Stimulated activated CD4-positive, alpha-beta T cell treated with anti-CD3 and anti-CD28 coated beads, Interleukin-1b, Interleukin-23, amount 100 ng/mL, for 24 hours (primary cell): Measurements from ENCODE around the gene PHLDB1.
A peak's percentile ranks its signal among the peaks of the same experiment; 100 is the strongest.
"Not testable (repeated sequence)": the region's sequence is repeated elsewhere in the genome, so short reads cannot be mapped to it uniquely, and the experiment has no call there.

Experiments
- DNase-seq, 4 experiments: peaks; one replicate each; pipeline ENCODE4 v3.0.0-alpha.2; 2020; ENCODE audit warnings: low read depth in 4 of 4, low spot score in 1 of 4

The PHLDB1 gene

DNA sequence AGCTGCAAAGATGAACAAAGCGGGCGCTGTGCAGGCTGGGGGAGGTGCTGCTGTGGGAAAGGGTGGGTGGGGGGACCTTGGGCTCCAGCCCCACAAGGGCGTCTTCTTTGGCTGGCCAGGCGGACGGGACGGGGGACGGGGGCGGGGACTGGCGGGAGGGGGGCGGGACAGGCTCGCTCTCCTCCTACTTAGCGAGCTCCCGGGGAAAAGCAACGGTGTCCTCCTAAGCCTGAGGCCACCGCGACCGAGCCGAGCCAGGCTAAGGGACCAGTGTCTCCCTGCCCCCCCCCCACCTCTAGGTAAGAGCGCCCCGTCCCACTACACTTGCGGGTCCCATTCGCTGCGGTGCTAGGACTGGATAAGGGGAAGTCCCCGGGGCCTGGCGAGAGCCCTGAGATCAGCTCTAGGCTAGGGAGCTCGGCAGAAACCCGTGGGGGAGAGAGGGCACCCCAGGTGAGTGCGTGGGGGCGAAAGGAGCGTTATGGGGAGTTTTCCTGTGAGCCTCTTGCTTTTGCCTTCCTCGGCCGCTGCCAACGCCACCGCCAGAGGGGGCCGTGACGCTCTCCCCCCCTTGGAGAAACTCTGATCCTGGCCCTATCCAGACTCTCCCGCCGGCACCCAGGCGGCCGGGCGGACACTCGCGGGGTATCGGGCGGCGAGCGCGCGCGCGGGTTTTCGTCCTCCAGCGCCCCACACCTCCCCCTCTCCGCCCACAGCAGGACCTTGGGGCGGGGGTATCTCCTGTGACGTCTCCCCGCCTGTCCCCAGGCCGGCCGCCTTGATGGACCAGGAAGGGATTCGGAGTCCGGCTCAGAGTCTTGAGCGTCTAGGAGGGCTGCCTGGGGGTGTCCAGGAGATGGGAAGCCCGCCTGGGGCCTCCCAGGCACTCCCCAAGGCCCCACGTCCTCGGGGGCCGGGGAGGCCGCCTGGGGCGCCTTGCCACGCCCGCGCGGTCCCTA is at the start of gene PHLDB1:
TSS of gene PHLDB1 (plus strand) at position 215 of the 959 bp plus-strand sequence. CDS start 6,222 bp downstream, outside the sequence.
- peak in 2 of 4 experiments; percentile 6 to 36 for DNase-seq

DNA sequence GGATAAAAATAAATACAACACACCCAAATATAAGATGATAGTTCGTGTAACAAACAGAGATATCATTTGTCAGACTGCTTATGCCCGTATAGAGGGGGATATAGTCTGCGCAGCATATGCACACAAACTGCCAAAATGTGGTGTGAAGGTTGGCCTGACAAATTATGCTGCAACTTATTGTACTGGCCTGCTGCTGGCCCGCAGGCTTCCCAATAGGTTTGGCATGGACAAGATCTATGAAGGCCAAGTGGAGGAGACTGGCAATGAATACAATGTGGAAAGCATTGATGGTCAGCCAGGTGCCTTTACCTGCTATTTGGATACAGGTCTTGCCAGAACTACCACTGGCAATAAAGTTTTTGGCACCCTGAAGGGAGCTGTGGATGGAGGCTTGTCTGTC is 46.6 kb upstream of the PHLDB1 start:
- DNase-seq, result no peak

DNA sequence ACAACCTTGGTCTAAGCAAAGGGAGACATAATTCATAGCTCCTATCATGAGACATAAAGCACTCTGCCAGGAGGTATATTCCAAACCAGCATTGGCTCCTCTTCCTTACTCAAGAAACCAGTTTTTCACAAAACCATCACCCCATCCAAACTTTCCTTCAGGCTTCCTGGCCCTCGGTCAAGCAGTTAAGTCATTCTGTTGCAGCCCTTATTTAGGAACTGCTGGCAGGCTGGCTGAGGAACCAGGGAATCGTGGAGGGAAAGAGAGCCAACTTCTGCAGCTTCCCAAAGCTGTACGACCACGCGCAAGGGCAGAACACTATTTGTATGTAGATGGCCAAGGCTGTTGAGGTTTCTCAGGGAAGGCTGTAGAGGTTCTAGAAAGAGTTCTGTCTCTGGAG is 42.4 kb upstream of the PHLDB1 start:
- no peak for DNase-seq

DNA sequence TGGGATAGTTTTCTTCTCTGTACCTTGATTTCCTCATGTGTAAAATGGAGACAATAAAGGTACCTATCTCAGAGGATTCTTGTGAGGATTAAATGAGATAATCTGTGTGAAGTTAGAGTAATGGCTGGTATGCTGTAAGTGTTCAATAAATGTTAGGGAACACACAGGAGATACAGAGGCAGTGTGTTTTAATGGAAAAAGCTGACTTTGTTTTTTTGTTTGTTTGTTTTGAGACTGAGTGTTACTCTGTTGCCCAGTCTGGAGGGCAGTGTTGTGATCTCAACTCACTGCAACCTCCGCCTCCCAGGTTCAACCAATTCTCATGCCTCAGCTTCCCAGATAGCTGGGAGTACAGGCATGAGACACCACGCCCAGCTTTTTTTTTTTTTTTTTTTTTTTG is 37.7 kb upstream of the PHLDB1 start:
- no peak for DNase-seq

DNA sequence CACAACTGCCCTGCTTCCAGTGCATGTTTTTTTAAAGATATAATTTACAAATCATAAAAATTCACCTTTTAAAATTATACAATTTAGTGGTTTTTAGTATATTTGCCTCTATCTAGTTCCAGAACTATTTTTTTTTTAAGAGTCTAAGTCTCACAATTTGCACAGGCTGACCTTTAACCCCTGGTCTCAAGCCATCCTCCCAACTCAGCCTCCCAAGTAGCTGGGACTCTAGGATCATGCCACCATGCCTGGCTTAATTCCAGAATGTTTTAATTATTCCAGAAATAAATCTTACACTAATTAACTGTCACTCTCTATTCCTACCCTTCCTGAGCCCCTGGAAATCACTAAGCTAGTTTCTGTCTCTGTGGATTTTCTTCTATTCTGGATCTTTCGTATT is 36.6 kb upstream of the PHLDB1 start:
- no peak for DNase-seq

DNA sequence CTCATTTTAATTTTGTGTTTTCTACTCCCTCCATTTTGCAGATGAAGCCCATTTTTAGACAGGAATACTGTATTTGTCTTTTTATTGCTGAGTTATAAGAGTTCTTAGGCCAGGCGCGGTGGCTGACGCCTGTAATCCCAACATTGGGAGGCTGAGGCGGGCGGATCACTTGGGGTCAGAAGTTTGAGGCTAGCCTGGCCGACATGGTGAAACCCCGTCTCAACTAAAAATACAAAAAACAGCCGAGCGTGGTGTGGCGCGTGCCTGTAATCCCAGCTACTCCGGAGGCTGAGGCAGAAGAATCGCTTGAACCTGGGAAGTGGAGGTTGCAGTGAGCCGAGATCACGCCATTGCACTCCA is 35.7 kb upstream of the PHLDB1 start:
- DNase-seq, result not testable (repeated sequence)

DNA sequence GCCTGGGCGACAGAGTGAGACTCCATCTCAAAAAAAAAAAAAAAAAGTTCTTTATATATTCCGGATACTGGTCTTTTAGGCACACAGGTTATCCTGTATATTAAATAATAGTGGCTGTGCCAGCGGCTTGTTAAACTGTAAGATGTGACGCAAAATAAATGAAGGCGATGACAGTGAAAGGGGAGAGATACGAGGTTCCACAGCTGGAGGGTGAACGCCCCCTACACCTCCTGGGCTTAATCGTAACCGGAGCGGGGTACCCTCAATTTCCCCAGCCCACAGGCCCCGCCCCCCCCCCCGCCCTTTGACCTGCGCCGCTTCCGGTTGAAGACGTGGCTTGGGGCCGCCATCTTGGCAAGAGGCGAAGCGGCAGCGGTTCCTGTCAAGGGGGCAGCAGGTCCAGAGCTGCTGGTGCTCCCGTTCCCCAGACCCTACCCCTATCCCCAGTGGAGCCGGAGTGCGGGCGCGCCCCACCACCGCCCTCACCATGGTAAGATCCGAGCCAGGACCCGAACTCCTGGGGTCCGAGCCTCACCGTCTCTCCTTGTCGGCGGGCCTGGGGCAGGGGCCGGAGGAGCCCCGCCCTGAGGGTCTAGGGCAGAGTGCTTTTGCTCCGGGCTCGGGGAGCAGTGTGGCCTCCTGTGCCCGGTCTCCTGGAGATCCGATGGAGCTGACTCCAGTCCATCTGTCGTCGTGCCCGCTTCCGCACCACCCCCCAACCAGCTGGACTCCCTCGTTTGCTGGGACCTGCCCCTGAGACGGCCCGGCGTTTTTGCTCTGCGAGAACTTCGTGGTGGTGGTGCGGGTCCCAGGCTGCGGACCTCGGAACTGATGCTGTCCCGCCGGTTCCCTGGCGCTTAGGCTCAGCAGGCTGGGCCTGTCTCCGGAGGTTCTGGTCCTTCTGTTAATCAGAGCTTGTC is 35.1 kb upstream of the PHLDB1 start, which contains the start of gene ARCN1:
TSS of gene ARCN1 (plus strand) at position 349 of the 920 bp plus-strand sequence. CDS start at position 488, 139 bp downstream.
- DNase-seq, result peak; percentile 49 to 68 (median 57)

DNA sequence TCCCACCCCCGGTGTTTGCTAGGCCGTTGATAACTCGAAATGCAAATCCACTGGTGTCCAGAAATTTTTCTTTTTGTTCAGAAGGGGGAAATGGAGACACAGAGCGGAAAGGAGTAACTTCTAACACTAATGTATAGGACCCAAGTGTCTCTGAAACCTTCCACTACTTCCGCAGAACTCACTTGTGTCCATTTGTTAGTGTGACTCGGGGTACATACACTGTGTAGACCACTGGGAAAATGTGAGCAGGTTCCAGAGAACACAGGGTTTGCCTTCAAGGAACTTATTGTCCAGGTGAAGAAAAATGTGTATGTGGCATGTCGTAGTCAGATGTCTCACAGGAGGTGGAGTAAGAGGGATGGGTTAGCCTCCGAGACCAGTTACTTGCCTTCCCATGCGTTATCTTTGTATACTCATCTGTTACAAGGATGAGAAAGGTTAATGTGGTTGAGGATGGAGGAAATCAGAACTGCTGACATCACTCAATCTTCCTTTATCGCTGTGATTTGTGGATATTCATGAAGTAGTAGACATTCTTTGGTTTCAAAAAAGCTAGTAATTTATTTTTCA is 34.3 kb upstream of the PHLDB1 start:
- peak in 1 of 4 experiments; percentile 22 for DNase-seq

DNA sequence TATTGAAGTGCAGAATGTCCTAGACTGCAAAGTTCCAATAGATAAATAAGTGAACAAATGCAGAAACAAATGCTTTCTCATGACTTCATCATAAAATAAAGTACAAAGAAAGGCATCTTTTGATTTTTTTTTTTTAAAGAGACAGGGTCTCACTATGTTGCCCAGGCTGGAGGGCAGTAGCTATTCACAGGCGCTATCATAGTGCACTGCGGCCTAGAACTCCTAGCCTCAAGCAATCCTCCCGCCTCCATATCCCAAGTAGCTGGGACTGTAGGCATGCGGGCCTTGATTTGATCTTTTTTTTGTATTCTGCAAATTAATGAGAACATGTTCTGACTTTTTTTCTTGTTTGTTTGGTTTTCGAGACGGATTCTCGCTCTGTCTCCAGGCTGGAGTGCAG is 32.8 kb upstream of the PHLDB1 start:
- DNase-seq, result no peak

DNA sequence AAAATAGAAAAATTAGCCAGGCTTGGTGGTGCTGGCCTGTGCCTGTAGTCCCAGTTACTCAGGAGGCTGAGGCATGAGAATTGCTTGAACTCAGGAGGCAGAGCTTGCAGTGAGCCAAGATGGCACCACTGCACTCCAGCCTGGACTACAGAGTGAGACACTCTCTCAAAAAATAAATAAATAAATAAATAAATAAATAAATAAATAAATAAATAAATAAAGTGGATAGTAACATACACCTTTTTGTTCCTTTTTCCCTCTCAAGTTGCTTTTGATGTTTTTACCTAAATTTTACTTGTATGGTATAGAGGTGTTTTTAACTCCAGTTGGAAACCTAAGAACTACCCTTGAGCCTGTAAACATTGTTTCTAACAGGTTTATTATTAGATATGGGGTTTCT is 29.4 kb upstream of the PHLDB1 start:
- not testable (repeated sequence) for DNase-seq

DNA sequence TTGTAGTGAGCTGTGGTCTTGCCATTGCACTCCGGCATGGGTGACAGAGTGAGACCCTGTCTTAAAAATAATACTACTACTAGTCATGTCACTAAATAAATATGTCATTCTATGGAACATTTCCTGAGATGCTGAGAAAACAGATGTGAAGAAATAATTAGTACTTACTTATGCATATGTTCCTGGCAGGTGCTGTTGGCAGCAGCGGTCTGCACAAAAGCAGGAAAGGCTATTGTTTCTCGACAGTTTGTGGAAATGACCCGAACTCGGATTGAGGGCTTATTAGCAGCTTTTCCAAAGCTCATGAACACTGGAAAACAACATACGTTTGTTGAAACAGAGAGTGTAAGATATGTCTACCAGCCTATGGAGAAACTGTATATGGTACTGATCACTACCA is 26.4 kb upstream of the PHLDB1 start:
- no peak for DNase-seq

DNA sequence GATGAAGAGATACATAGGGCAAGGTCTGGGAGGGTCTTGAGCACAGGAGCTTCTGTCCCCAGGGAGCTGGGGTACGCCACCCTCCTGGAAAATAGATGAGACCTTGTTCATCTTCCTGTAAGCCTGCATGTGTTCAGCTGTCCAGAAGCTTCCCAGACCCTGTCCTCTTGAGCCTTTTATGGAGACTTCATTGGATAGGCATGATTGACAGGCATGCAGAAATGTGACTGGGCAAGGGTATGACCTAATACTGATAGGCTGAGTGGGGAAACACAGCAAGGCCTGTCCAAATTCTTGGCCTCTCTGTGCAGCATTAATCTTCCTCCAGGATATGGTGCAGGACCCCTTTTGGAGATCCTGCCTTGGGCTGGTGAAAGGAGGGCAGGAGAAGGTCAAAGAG is 19.5 kb upstream of the PHLDB1 start:
- DNase-seq, result no peak

DNA sequence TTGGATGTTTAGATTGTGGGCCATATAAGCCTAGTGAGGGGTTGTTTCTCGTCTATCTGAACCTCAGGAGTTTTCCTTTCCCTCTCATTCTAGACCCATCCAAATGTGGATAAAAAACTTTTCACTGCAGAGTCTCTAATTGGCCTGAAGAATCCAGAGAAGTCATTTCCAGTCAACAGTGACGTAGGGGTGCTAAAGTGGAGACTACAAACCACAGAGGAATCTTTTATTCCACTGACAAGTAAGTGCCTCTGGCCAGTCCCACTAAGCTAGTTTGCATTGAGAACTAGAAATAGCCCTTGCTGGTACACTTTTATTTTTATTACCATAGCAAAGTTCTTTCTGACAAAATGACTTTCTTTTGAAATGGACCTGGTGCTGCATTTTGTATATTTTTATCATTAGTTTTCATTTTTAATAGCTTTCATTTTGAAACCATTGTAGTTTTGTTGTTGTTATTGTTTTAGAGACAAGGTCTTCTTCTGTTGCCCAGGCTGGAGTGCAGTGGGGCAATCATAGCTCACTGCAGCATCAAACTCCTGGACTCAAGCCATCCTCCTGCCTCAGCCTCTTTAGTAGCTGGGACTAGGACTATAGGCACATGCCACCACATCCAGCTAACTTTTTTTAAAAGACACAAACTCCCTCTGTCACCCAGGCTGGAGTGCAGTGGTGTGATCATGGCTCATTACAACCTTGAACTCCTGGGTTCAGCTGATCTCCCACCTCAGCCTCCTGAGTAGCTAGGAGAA is 14.6 kb upstream of the PHLDB1 start:
- DNase-seq, result no peak

DNA sequence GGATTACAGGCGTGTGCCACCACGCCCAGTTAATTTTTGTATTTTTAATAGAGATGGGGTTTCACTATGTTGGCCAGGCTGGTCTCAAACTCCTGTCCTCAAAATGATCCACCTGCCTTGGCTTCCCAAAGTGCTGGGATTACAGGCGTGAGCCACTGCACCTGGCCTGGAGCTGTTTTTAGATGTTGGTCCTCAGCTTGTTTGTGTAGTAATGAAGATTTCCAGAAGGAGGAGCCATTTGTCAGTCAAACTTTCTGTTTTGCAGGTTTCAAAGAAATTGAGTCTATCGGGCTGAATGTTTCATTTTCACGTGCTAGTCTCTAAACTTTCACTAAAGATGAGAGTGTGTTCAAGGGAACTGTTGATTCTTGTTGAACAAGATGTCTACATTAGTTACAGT is 12.4 kb upstream of the PHLDB1 start:
- DNase-seq, result not testable (repeated sequence)

DNA sequence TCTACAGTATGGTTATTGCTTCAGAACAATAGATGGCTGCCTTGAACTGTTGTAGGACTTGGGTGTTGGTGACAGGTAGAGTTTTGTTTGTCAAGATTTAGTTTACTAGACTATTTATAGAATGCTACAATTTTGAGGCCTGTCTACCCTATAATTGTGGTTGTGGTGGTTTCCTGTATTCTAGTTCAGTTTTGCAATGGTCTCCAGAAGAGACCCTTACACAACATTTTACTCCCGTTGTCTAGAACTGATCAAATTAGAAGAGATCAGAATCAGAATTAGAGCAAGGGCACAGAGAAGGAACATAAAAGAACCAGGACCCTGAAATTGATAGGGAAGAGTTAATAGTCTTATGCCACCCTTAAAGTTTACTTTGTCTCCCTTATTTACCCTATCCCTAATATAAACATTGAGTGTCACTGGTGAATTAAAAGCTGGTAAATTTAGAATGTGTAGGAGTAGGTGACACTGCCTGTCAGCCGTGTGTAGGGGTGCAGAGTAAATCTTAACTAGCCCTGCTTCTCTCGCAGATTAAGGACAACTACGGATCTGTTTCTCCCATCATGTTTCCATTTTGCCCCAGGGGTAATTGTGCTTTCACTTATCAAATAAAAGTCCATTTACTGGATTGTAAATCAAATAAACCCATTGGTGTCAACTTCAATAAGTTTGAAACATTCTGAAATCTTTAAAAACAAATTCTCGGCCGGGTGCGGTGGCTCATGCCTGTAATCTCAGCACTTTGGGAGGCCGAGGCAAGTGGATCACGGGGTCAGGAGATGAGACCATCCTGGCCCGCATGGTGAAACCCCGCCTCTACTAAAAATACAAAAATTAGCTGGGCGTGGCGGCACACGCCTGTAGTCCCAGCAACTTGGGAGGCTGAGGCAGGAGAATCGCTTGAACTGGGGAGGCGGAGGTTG is 10.9 kb upstream of the PHLDB1 start:
- DNase-seq, result no peak

DNA sequence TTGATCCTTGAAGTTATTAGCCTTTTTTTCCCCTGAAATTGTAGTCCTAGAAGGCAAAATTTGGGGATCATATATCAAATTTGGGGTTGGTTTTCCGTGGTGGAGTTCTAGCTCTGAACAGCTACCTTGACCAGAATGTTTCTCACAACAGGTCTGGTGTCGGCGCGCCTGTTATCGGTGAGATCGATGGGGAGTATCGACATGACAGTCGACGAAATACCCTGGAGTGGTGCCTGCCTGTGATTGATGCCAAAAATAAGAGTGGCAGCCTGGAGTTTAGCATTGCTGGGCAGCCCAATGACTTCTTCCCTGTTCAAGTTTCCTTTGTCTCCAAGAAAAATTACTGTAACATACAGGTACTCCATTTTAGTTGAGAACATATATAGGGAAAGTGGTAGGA is 9.9 kb upstream of the PHLDB1 start:
- no peak for DNase-seq

DNA sequence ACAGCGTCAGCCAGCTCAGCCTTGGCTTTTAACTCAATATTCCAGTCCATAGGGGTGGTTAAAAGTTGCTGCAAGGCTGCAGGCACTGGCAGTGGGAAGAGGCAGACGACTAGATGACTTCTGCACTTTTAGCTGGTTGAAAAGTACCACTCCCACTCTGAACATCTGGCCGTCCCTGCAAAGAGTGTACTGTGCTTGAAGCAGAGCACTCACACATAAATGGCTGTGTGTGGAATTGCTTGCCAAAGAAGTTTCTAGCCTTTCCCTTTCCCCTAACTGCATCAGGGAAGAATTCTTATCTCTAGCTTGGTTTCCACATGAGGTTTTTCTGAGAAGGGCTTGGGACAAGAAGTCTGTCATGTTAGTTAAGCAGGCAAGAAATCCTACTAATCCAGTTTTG is 5.1 kb upstream of the PHLDB1 start:
- no peak for DNase-seq

DNA sequence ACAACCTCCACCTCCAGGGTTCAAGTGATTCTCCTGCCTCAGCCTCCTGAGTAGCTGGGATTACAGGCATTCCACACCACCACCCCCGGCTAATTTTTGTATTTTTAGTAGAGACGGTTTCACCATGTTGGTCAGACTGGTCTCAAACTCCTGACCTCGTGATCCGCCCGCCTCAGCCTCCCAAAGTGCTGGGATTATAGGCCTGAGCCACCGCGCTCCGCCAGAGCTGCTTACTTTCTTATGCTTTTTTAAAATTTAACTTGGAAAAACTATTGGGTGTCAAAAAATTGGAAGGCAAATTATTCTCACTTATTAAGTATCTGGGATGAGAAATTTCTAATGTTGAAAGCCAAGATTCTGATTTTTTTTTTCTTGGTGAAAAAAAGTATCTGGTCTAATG is 3.7 kb upstream of the PHLDB1 start:
- DNase-seq, result not testable (repeated sequence)

DNA sequence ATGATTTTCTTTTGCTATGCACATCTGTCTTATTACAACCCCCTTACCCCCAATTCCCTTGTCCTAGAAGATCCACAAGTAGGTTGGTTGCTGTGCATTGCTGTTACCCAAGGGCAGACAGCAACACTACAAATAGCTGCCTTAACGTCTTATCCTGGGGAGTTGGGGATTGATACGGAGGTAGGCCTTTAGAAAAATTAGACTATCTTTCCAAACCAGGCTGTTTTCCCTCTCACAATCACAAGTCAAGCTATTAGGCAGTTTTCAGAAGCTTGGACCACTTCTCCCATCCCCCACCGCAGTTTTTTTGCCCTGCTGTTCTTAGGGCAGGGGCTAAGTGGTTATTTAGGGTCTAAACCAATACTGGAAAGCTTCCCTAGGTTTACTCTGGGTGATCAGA is 2.8 kb upstream of the PHLDB1 start:
- no peak for DNase-seq
